Mammary epithelial cell (primary cell): ENCODE measurements around the gene MKLN1.

Source experiments
- CTCF ChIP-seq, 2 donors: IDR thresholded peaks in 1 of 2; conservative IDR thresholded peaks in 1 of 2; 2 replicates each; pipeline ENCODE4 v1.5.1; 2011 to 2012; ENCODE audit warnings: inconsistent platforms in 2 of 2, low read length in 2 of 2, mild to moderate bottlenecking in 2 of 2, control low read depth in 1 of 2, low read depth in 1 of 2; ENCODE audit not compliant: insufficient read depth in 1 of 2; ENCODE audit errors: extremely low read depth in 1 of 2
- EZH2 ChIP-seq: IDR thresholded peaks from 2 replicates; pipeline ENCODE4 v1.6.1; 2012; ENCODE audit warnings: low read length, inconsistent platforms, borderline replicate concordance

DNA sequence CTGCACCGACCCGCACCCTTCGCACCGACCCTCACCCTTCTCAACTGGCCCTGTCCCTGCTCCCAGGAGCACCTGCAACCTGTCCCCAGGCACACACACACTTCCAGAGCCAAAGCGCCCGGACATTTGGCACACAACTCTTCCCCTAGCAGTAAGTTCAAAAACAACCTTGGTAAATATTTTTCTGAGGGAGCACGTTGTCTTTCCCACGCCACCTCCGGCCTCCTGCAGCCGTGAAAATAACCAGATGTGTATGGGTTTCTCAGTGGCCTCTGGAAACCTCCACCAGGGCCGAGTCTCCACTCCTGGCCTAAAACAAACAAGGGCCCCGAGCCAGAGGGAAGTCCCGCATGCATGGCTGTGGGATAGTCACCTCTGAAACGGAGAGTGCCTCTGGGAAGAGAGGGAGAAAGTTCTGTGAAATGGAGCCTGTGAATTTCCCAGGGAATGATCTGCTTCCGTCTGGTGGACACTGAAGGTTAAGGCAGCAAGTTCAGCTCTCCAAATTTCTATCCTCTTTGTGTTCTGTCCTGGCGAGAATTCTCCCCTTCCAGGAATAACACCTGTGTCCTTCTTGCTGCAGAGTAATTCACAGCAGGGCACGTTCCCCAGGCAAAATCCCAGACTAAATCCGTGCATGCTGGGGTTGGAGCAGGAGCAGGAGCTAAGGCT, 213.0 kb downstream of the MKLN1 start:
- TF ChIP-seq CTCF (conservative IDR thresholded peaks at IDR 0.05 in 1 of 2, IDR thresholded peaks at IDR 0.05 in 1 of 2; ENCODE audit: extremely low read depth in 1 of 2, insufficient read depth in 1 of 2, low read depth in 1 of 2, low read length in 2 of 2) (no peak), EZH2 (no peak)
